HG03354 (cell line): ENCODE data around the gene MAGEA9B.
"Not testable (repeated sequence)": the region's sequence is repeated elsewhere in the genome, so short reads cannot be mapped to it uniquely, and the experiment has no call there.

Experiments used
- ATAC-seq: cut with Tn5 transposase; IDR thresholded peaks from one replicate; pipeline ENCODE4 v1.9.1; 2021; ENCODE audit warnings: mild to moderate bottlenecking; ENCODE audit not compliant: unreplicated experiment, poor library complexity, severe bottlenecking

MAGEA9B gene

DNA sequence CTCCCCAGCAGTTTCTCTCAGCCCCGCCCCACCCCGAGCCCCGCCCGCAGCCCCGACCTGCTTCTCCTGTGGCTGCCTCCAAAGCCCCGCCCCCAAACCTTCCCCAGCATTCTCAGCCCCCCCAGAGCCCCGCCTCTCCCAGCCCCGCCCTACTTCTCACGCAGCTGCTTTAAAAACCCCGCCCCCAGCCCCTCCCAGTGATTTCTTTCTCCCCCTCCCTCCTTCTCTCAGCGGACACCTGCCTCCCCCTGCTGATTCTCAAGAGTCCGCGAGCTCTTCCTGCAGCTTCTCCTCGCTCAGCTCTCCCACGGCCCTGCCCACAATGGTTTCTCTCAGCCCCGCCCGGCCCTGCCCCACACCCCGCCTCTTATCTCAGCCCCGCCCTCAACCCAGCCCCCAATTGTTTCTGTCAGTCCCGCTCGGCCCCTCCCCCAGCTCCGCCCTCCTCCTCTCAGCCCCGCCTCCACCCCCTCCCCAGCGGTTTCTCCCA lies 47.1 kb downstream of the MAGEA9B start:
- ATAC-seq = peak; percentile 19

DNA sequence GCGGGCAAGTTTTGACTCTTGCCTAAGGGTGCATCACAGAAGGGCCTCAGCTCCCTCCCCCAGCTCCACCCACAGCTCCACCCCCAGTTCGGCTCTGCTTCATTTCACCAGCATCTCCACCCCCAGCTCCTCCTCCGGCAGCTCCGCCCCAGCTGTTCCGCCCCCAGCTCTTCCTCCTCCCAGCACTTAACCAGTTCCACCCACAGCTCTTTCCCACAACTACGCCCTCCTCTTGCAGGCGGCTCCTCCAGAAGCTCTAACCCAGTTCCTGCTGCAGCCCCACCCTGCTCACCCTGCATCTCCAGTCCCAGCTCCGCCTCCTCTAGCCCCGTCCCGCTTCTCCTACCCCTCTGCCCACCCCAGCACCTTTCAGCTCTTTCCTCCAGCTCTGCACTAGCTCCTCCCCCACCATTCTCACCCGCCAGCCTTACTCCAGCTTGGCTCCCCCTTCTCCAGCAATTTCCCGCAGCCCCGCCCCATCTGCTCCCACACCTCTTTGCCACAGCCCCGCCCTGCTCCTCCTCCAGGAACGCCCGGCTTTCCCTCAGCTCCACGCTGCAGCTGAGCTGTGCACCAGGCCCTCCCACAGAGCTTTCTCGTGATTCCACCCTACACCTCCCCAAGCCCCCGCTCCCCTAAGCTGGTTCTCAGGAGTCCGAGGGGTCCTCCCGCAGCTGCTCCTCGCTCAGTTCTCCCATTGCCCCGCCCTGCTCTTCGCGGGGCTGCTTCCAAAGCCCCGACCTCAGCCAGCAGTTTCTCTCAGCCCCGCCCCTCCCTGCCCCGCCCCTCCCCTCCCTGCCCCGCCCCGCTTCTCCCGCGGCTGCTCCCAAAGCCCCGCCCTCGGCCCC lies 47.8 kb downstream of the MAGEA9B start:
- ATAC-seq = peak; percentile 54

DNA sequence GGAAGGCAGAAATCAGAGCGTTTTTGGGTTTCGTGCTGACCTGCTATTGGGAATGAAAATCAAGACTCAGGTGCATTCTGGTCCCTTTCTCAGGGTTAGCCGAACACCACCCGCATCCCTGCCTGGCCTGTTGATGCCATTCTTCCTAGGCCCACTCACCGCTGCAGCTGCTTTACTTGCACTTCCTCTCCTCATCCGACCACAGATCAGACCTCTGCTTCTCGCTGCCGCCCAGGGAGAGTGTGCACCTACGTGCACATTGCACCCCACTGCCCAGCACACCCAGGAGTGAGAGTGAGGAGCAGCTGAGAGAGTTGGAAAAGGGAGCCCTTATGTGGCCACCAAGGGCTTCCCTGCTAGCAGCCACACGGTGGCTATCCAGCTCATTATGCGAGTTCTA lies 49.8 kb downstream of the MAGEA9B start:
- not testable (repeated sequence) for ATAC-seq

DNA sequence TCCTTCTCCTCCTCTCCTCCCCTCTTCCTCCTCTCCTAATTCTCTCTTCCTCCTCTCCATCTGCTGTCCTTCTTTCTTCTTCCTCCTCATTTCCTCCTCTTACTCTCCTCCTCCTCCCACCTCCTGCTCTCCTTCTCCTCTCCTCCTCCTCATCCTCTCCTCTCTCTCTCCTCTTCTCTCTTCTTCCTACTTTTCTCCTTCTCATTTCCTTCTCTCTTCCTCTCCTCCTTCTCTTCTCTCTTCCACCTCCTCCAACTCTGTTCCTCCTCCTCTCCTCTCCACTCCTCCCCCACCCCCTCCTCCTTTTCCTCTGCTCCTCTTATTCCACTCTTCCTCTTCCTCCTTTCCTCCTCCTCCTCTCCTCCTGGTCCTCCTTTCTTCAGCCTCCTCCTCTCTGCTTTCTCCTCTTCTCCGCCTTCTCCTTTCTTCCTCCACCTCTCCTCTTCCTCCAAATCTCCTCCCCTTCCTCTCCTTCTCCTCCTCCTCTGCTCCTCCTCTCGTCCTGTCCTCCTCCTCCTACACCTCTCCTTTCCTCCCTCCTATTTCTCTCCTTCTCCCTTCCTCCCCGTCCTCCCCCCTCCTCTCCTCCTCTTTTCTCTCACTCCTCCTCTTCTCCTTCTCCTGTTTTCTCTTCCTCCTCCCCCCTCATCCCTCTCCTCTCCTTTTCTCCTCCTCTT lies 52.2 kb downstream of the MAGEA9B start:
- not testable (repeated sequence) for ATAC-seq

DNA sequence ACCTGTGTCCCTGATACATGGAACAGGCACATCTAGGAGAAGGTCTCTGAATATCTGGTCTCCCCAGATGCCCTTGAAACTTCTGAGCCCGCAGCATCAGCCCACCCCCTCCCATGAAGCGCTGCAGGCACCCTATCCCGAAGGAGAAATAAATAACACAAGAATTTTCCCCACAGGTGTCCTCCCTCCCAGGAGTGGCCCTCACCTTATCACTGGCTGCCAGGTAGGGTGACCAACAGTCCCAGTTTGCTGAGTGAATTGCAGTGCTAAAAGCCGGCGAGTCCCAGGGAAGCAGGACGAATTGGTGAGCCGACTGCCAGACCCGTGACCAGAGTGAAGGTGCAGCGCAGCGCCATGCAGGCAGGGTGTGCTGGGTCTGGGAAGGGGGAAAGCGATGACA lies 53.3 kb downstream of the MAGEA9B start:
- ATAC-seq = not testable (repeated sequence)

DNA sequence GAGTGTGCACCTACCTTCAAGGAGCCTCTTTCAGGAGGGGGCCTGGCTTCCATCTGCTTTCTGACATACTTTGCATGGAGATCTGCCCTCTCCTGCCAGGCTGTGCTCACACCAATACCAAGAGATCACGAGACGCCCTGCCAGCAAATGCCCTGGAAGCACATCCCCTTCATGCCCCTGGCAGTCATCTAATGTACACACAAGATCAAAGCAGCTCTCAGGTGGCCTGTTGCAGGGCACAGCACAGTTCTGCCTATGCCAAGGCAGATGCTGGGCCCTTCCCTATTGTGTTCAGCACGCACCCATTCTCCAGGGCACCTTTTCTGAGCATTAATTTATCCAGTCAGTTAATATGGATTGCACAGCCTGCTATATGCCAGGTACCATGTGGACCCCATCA lies 54.4 kb downstream of the MAGEA9B start:
- not testable (repeated sequence) for ATAC-seq
